GM21381 (cell line): ENCODE measurements around the gene ALX4.

ENCODE experiments used
- ATAC-seq: cut with Tn5 transposase; IDR thresholded peaks from one replicate; pipeline ENCODE4 v1.9.1; 2021; ENCODE audit warnings: mild to moderate bottlenecking, moderate library complexity; ENCODE audit not compliant: unreplicated experiment

ALX4 gene

GRCh38 chr11:44316659-44317240 lies 6.8 kb upstream of the ALX4 start:
- ATAC-seq: no peak

DNA sequence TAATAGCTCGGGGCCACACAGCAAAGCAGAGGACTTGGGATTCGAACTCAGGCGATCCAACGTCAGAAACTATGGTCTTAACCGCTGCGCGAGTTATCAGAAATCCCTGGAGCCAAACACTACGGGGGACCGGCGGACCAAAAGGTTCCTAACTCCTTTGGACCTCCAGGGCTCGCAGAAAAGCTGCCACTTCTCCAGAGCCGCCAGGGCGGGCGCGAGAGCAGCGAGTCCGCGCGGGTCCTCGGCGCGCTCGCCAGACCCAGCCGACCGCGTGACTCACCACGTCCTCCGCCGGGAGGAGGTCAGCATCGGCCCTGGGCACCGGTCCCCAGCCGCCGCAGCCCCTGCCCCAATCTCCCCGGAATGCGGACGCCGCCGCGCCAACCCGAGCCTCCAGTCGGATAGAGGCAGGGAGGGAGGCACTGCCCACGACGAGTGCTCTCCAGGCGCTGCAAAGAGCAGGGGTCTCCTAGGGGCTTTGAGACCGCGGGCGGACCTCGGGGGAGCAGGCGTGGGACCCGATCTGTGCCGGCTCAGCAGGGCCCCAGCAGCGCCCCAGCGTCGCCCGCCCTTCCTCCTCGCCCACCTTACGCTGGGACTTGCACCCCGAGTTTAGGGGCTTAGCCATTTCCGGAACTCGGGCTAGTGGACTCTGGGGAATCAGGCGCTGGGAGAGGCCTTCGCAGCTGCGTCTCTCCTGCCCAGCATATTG lies 6.2 kb upstream of the ALX4 start:
- no peak for ATAC-seq

DNA sequence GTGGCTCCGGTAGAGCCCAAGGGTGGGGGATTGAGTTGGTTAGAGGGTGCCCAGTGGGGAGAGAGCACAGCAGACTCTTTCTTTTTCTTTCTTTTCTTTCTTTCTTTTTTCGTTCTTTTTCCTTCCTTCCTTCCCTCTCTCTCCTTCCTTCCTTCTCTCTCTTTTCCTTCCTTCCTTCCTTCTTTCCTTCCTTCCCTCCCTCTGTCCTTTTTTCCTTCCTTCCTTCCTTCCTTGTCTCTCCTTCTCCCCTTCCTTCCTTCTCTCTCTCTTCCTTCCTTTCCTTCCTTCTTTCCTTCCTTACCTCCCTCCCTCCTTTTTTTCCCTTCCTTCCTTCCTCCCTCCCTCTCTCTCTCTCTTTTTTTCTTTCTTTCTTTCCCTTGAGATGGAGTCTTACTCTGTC lies 4.8 kb upstream of the ALX4 start:
- no peak for ATAC-seq

DNA sequence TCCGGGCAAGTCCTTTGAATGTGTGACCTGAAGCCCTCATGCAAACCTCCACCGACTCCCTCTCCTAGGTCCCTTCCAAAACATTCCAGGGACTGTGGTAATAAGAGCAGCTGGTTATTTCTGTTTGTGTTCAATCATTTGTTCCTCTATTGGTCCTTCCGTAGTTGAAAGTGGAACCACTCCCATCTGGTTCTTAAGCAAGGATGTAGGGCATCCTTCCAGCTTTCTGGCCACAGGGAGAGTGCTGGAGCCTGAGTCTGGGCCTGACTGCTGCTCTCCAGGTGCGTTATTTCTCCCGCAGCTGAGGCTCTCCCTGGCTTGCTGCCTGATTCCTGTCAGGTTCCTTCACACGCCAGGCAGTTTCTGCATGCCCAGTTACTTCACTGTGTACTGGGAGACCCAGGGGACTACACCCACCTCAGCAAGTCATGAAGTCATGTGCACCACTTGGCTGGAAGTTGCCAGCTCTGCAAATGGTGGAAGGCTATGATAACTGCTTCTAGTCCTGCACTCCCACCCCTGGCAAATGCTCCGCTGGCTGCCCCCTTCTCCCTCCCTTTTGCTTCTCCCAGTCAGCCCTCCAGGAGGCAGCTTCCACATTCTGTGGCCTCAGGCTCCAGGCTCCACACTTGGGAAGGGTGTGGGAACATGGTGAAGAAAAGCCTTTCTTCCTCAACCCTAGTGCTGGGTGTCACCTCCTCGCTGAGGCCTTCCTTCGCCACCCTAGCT lies 4.0 kb upstream of the ALX4 start:
- ATAC-seq: no peak

GRCh38 chr11:44312876-44313275 lies 2.9 kb upstream of the ALX4 start:
- no peak for ATAC-seq

DNA sequence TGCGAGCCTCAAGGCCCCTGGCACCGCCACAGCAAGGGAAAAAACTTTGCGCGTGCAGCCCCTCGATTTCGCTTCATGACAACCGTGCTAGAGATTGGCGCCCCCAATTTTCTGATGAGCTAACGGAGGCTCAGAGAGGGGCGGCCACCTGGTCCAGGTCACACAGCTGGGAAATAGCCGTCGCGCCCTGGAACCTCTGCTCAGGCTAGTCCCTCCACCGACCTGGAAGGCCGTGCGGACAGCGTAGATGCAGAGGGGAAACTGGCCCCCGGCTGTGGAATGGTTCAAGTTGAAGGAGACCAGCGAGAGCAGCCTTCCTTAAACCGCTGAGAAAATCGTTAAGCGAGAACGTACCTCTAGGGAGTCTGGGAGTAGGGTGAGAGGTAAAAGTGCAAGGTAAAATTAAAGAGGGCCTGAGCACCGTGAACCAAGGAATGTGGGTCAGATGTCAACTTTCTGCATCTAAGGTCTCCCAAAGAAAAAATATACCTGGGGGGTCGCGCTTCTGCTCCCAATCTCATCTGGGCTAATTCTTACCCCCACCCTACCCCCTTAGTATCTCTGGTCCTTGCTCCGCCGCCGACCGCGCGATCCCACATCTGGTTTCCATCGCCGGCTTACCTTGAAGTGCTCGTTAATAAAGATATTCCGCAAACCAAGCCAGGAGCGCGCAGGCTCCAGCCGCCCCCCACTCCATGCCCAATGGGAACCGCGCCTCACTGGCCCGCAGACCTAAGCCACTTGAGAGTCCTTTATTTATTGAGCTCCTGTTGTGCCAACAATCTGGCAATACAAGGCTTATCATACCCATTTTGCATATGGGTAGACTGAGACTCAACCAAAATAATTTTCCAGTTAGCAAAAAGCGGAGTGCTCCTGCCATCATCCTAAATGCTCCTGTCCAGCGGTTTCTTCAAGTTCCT lies 1.7 kb upstream of the ALX4 start:
- ATAC-seq: no peak

DNA sequence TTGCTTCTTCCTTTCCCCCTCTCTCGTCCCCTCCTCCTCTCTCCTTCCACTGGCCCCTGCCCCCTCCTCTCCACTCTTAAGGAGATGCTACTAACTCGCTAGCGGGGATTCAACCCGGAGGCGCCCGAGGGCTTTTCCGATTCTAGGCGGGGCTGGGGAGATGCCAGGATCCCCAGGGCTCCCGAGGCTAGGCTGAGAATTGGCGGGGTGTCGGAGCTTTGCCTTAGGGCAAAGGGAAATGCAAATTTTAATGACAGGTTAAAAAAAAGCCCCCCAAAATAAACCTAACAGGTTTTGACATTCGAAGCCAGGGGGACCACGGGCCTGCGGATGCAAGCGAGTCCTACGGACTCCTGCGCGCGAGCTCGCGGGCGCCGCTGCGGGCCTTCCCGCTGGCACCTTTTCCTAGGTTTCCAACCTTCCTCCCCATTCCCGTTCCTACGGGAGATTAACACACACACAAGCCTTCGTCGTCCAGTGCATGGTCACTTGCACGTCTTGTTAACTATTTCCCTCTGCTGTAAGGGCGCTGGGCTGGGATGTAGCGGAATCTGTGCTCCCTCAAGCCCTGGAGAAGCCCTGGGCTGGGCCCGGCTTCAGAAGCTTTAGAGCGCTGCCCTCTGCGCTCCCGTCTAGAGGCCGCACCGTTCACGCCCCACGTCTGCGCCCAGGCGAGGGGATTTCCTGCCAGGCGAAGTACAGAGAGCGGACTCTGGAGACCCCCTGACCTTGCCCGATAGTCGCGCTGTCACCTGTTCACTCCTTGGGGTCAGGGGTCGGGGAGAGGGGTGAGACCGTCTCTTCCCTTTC lies 729 bp upstream of the ALX4 start:
- no peak for ATAC-seq

- no peak for ATAC-seq
Observed at GRCh38 chr11:44310206-44310462, 195 bp upstream of the ALX4 start.

DNA sequence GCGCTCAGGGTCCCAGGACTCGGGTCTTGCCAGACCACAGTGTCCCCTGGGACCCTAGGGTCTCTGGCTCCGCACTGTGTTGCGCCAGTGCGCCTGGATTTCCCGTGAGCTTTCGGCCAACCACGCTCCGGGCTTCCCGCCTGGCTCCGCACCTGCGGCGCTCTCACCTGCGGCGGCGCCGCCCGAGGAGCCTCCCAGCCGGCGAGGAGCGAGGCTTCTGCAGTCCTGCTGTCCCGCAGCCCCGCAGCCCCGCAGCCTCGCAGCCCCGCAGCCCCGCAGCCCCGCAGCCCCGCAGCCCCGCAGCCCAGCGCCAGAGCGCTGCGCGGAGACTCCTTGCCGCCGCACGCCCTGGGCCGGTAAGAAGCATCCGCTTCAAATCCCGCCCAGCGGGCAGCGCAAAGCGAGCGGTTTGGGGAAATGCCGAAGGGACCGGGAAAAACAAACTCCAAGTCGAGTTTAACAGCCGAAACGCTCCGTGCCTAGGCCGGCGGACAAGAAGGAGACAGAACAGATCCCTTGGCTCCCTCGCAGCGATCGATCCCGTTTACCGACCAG lies 939 bp downstream of the ALX4 start:
- ATAC-seq: no peak

- ATAC-seq: no peak
Observed at GRCh38 chr11:44308256-44308922, 1.6 kb downstream of the ALX4 start.

DNA sequence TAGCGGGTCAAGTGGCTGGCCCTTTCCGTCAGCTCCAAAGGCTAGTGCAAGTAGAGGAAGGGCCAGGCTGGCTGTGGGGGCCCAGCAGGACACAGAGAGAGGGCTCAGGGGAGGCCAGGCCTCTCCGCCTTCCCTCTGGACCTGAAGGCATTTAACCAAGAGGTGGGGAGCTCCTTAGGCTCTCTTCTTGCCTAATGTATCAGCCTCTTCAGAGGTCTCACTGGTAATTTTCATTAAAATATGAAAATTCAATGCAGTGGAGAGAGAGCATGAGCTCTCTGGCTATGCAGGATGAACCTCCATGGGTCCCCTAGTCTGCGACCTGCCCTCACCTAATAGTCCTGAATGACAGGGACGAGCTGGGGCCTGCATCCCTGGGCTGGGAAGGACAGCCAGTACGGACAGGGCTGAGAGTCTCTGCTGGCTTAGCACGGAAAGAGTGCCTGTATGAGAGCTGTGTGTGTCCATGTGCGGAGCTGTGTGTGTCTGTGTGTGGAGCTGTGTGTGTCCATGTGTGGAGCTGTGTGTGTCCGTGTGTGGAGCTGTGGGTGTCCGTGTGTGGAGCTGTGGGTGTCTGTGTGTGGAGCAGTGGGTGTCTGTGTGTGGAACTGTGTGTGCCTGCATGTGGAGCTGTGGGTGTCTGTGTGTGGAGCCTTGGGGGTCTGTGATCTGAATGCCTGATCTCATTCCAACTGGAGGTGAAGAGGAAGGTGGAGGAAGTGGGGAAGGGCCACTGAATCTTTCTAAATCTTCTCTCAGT lies 2.4 kb downstream of the ALX4 start:
- no peak for ATAC-seq

DNA sequence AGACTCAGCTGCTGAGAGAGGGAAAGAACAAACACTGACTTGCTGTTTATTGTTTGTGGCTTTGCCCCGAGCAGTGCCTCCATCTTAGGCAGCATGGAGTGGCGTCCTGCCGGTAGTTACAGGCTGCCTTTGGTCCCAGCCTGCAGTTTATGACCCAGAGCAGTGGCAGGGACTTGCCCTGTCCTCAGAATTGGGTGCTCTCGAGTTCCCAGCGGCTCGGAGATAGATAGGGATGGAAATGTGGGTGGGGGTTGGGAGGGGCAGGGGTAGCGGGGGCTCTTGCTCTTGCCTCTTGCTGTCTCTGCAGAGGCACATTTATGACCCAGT lies 3.1 kb downstream of the ALX4 start:
- ATAC-seq: no peak

DNA sequence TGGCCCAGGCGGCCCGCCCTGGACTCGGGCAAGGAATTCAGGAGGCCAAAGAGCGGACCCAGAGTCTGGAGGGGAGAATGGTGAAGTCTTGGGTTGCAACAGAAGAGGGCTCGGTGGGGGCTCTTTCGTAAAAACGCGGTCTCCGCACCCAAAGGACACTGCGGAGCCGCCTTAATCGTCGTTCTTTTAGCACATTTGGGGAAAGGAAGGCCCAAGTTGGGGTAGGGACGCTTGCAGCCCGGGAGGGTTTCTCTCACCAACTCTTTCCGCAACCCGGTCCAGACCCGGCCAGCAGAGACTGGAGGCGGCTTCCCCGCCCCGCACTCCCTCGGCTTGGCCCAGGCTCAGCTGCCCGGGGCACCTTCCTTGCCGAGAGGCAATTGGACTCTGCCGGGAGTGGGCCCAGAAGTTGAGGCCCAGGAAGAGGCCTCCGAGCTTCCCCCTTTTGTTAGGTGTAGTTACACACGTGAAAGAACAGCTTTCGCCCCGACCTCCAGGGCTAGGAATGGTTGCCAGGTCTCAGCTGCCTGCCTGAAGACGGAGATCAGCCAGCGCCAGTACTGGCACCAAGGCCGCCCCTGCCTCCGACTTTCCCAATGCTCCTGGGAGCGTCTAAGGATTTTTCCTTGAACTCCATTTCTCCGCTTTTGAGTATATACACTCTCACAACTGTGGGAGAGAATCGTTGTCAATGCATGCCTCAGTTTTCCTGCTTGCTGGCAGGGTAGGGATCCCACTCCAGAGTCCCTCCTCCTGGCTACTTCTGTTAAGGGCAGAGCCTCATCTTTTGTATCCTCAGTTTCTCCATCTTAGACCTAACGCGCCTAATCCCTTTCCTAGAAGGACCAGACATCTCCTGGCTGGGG lies 3.7 kb downstream of the ALX4 start:
- no peak for ATAC-seq

DNA sequence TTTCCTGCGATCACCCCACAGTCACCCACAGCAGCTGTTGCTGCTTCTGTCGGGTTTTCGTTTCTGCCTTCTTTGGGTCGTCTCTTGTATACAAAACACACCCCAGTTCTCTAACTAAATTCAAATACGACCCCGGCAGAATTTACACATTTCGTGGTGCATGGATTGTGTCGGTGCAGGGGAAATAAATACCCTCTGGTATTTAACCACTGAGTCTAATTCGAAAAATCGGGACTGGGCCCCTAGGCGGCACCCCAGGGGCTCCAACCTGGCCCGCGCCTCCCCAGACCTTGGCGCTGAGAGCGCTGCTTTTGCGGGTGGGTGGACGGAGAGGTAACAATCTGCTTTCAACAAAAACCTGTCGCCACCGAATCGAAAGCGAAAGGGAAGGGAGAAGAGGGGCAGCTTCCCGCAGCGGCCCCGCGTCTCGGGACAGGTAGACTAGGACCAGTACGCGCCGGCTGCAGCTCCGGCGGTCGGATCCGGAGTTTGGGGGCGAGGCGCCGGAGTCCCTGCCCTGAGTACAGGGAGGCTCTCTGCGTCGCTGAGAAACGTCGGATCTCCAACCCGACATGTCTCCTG lies 4.4 kb downstream of the ALX4 start:
- no peak for ATAC-seq

DNA sequence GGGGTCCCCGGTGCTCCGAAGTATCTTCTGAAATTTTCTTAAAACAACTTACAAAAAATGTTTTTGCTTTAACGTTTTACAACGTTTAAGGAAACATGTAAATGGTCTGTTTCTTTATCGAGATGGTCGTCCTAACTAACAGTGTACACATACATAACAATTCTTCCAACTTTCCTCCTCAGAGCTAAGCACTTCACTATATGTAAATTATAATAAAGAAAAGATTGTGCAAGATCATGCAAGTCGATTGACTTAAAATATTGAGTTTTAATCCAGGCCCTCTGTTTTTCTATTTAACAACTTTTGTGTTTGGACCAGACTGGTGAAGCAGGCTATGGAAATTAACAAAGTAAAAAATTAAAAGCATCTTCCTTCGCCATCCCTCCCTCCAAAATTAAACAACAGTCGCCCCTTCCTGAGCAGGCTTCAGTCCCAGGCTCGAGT lies 4.9 kb downstream of the ALX4 start:
- ATAC-seq: no peak

DNA sequence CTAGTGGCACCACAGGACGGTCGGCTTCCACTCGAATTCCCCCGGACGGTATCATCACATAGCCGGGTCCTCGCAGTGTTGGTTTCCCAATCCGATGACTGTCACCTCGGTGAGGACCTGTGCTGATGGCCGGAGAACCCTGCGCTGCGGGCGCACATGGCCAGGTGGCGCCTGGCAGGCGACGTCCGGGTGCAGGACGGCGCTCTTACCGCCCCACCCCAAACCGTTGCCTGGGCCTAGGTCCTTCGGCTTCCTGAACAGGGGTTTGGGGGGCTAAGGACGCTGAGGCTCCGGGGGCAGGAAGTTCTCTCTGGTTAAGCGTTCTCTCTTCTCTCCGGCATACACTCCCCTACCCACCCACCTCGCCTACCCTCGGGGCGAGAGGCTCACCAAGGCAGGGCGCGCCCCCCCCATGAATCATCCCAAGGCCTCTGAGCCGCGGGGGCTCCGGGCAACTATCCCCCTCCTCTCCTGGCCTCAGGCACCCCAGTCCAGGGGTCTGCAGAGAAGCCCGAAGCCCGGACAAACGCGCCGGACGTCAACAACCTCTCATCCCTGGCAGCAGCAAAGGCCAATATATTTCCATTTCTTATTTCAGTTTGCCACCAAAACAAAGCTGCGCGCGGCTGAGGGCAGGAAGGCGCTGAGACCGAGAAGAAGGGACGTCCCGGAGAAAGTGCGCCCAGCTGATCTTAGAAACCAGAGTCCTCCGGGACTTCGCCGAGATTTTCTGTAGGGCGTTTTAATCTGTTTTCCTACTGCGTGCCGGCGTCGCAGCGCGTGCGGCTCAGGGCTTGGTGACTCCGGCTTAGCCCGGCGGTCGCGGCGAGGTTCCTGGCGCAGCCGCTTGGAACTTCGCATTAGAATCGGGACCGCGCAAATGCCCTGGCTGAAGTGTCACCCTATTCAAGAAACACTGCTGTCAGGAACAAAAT lies 5.6 kb downstream of the ALX4 start:
- no peak for ATAC-seq

- no peak for ATAC-seq
Observed at GRCh38 chr11:44303401-44303938, 6.5 kb downstream of the ALX4 start.
